Common myeloid progenitor, CD34-positive (primary cell): Measurements from ENCODE around the gene EPS8.

Source experiments
- CTCF ChIA-PET: fragments of 350-600 bp; sonication (Branson Sonifier 250); formaldehyde crosslinking; loops from one replicate; lab custom pipeline; 2021; ENCODE audit warnings: antibody characterized with exemption; lab: Charles Lee
- POLR2A ChIA-PET: fragments of 350-600 bp; sonication (Branson Sonifier 250); formaldehyde crosslinking; loops from one replicate; lab custom pipeline; 2021; ENCODE audit warnings: antibody characterized with exemption; lab: Charles Lee
- DNase-seq, 3 donors: peaks; one replicate each; pipeline versions ENCODE4 v3.0.0 to v3.0.0-alpha.2; 2013
- H3K27ac ChIP-seq, 2 experiments: 1 replicate in 1 of 2; 2 replicates in 1 of 2; pipeline ENCODE4 v1.7.0; 2013; ENCODE audit warnings: inconsistent platforms in 2 of 2, low read length in 2 of 2, mild to moderate bottlenecking in 2 of 2, low read depth in 1 of 2, moderate library complexity in 1 of 2; ENCODE audit not compliant: severe bottlenecking in 2 of 2, insufficient read depth in 1 of 2, poor library complexity in 1 of 2
- H3K27me3 ChIP-seq, 5 experiments: replicated peaks in 2 of 5; 1 replicate in 3 of 5; 2 replicates in 2 of 5; pipeline versions ENCODE4 v1.6.1 to v1.7.0; 2013; ENCODE audit warnings: low read length in 4 of 5, mild to moderate bottlenecking in 2 of 5, moderate library complexity in 2 of 5, inconsistent platforms in 1 of 5; ENCODE audit not compliant: insufficient read depth in 5 of 5, control insufficient read depth in 4 of 5
- H3K36me3 ChIP-seq, 4 experiments: 1 replicate in 2 of 4; 2 replicates in 2 of 4; pipeline versions ENCODE4 v1.6.1 to v1.7.0; 2013; ENCODE audit warnings: low read length in 3 of 4, control low read depth in 1 of 4, mild to moderate bottlenecking in 1 of 4; ENCODE audit not compliant: control insufficient read depth in 4 of 4, insufficient read depth in 4 of 4
- H3K4me1 ChIP-seq, 4 experiments: 1 replicate in 3 of 4; 2 replicates in 1 of 4; pipeline versions ENCODE4 v1.6.1 to v1.7.1; 2013; ENCODE audit warnings: low read length in 3 of 4, mild to moderate bottlenecking in 3 of 4, control low read depth in 1 of 4, inconsistent platforms in 1 of 4, moderate library complexity in 1 of 4; ENCODE audit not compliant: control insufficient read depth in 4 of 4, insufficient read depth in 4 of 4; ENCODE audit errors: control extremely low read depth in 1 of 4
- H3K4me3 ChIP-seq, 7 experiments: 1 replicate in 4 of 7; 2 replicates in 3 of 7; pipeline versions ENCODE4 v1.5.1 to v1.7.0; 2013; ENCODE audit warnings: mild to moderate bottlenecking in 7 of 7, low read length in 6 of 7, moderate library complexity in 6 of 7, inconsistent platforms in 2 of 7, low read depth in 2 of 7, control low read depth in 1 of 7; ENCODE audit not compliant: insufficient read depth in 4 of 7, control insufficient read depth in 1 of 7; ENCODE audit errors: extremely low read depth in 1 of 7
- H3K9me3 ChIP-seq, 5 experiments: 1 replicate in 4 of 5; 2 replicates in 1 of 5; pipeline versions ENCODE4 v1.6.1 to v1.7.1; 2013; ENCODE audit warnings: low read length in 4 of 5, mild to moderate bottlenecking in 2 of 5, inconsistent platforms in 1 of 5, low read depth in 1 of 5, moderate library complexity in 1 of 5; ENCODE audit not compliant: control insufficient read depth in 4 of 5, insufficient read depth in 2 of 5; ENCODE audit errors: control extremely low read depth in 1 of 5
- WGBS: methylation state at CpG from one replicate; pipeline ENCODE4 v1.1.5; 2013; ENCODE audit not compliant: insufficient coverage; 5-methylcytosine and 5-hydroxymethylcytosine counted together

The EPS8 gene

GRCh38 chr12:15786772-15787171 lies 2.4 kb downstream of the EPS8 start:
- H3K27ac ChIP-seq: no peak overlapping the region
- no CpG with 5 or more reads among the region's 2 CpGs for WGBS
- CTCF ChIA-PET: interaction anchor here (0.5 kb wide), 1 partner anchor 1654 kb away, joined by 3 read pairs; no protein-coding TSS in a partner anchor
- H3K4me3 ChIP-seq: no peak overlapping the region
- peaks cover 5 to 46% (median 22%) of the 10 kb centered on the region in 5 experiments for H3K27me3 ChIP-seq
- peaks cover 0 to 19% (median 17%) of the 10 kb centered on the region in 4 experiments for H3K4me1 ChIP-seq
- H3K36me3 ChIP-seq: no peaks in the 10 kb centered on the region
- H3K9me3 ChIP-seq: no peaks in the 10 kb centered on the region
- DNase-seq: no peak
- POLR2A ChIA-PET: no interaction called here

GRCh38 chr12:15783288-15783687 lies 5.9 kb downstream of the EPS8 start:
- ChIA-PET CTCF (no interaction called here), POLR2A (no interaction called here)
- Histone ChIP-seq H3K4me1 (peaks cover 0 to 5% (median 3%) of the 10 kb centered on the region in 4 experiments), H3K27ac (no peak overlapping the region), H3K9me3 (no peaks in the 10 kb centered on the region), H3K27me3 (peaks cover 5 to 36% (median 22%) of the 10 kb centered on the region in 5 experiments), H3K36me3 (no peaks in the 10 kb centered on the region), H3K4me3 (no peak overlapping the region)
- DNase-seq: no peak
- WGBS: 90% methylated on average over 1 of the region's 1 CpG

- Histone ChIP-seq H3K9me3 (no peaks in the 10 kb centered on the region), H3K4me1 (no peaks in the 10 kb centered on the region), H3K4me3 (no peak overlapping the region), H3K27ac (no peak overlapping the region), H3K27me3 (peaks cover 0 to 30% (median 18%) of the 10 kb centered on the region in 5 experiments), H3K36me3 (no peaks in the 10 kb centered on the region)
- CTCF ChIA-PET: no interaction called here
- DNase-seq: no peak
- 100% methylated on average over 1 of the region's 8 CpGs for WGBS
- POLR2A ChIA-PET: no interaction called here
Measured at GRCh38 chr12:15782667-15783066, 6.5 kb downstream of the EPS8 start.

GRCh38 chr12:15779925-15780324 lies 9.3 kb downstream of the EPS8 start:
- CTCF ChIA-PET: no interaction called here
- no peaks in the 10 kb centered on the region for H3K36me3 ChIP-seq
- no peak overlapping the region for H3K4me3 ChIP-seq
- no peak for DNase-seq
- WGBS: 50% methylated on average over 2 of the region's 2 CpGs
- H3K9me3 ChIP-seq: no peaks in the 10 kb centered on the region
- peaks cover 0 to 7% (median 2%) of the 10 kb centered on the region in 5 experiments for H3K27me3 ChIP-seq
- no peak overlapping the region for H3K27ac ChIP-seq
- H3K4me1 ChIP-seq: no peaks in the 10 kb centered on the region
- POLR2A ChIA-PET: no interaction called here

- ChIA-PET POLR2A (no interaction called here), CTCF (interaction anchor here (1.5 kb wide), 1 partner anchor 21 kb away, joined by 3 read pairs; no protein-coding TSS in a partner anchor)
- no peak for DNase-seq
- Histone ChIP-seq H3K36me3 (no peaks in the 10 kb centered on the region), H3K27me3 (peaks cover 0 to 2% (median 0%) of the 10 kb centered on the region in 5 experiments), H3K27ac (no peak overlapping the region), H3K9me3 (no peaks in the 10 kb centered on the region), H3K4me1 (no peaks in the 10 kb centered on the region), H3K4me3 (no peak overlapping the region)
- WGBS: no CpG with 5 or more reads among the region's 3 CpGs
Measured at GRCh38 chr12:15778126-15778525, 11.1 kb downstream of the EPS8 start.

GRCh38 chr12:15777355-15778012 lies 11.7 kb downstream of the EPS8 start:
- Histone ChIP-seq H3K27ac (no peak overlapping the region), H3K4me1 (no peaks in the 10 kb centered on the region), H3K36me3 (no peaks in the 10 kb centered on the region), H3K9me3 (no peaks in the 10 kb centered on the region), H3K4me3 (no peak overlapping the region), H3K27me3 (peaks cover 0 to 2% (median 0%) of the 10 kb centered on the region in 5 experiments)
- ChIA-PET CTCF (no interaction called here), POLR2A (interaction anchor here (0.6 kb wide), 1 partner anchor 570 kb away, joined by 3 read pairs; no protein-coding TSS in a partner anchor)
- no peak for DNase-seq
- 100% methylated on average over 2 of the region's 3 CpGs for WGBS

GRCh38 chr12:15776532-15776931 lies 12.7 kb downstream of the EPS8 start:
- POLR2A ChIA-PET: interaction anchor here (0.6 kb wide), 1 partner anchor 571 kb away, joined by 3 read pairs; no protein-coding TSS in a partner anchor

More at GRCh38 chr12:15776532-15776931, 12.7 kb downstream of the EPS8 start:
- no peak for DNase-seq
- Histone ChIP-seq H3K27me3 (peaks cover 0 to 2% (median 0%) of the 10 kb centered on the region in 5 experiments), H3K4me3 (no peak overlapping the region), H3K4me1 (no peaks in the 10 kb centered on the region), H3K27ac (no peak overlapping the region), H3K9me3 (no peaks in the 10 kb centered on the region), H3K36me3 (no peaks in the 10 kb centered on the region)
- CTCF ChIA-PET: interaction anchor here (1.0 to 1.6 kb wide), 2 partner anchors 8 to 121 kb away, joined by 3 read pairs; no protein-coding TSS in a partner anchor
- 100% methylated on average over 3 of the region's 5 CpGs for WGBS
